HCT116 (cell line): Measurements from ENCODE around the gene ACSL3. TPM values are rescaled to one million over a fixed set of nuclear protein-coding genes. Genes with fewer than 3 reads are reported as not detected.

Experiments
- ATAC-seq: fragments of 200-7000 bp; cut with Tn5 transposase; 2 replicates; pipeline ENCODE4 v1.9.1; 2020; ENCODE audit warnings: mild to moderate bottlenecking, moderate library complexity
- BruUV-seq: library from RNA; stranded (reverse); fragments of 400-500 nt; replicated peaks from 2 replicates; lab custom pipeline; 2021; lab: Mats Ljungman, UMichigan
- CTCF ChIA-PET: fragments of 300-600 bp; sonication (Branson Sonifier 250); formaldehyde crosslinking; loops from one replicate; lab custom pipeline; 2021; ENCODE audit warnings: antibody characterized with exemption; lab: Charles Lee
- POLR2A ChIA-PET: fragments of 300-600, 350-600 bp; sonication (Branson Sonifier 250); formaldehyde crosslinking; loops from one replicate; lab custom pipeline; 2021; ENCODE audit warnings: antibody characterized with exemption; lab: Charles Lee
- RAD21 ChIA-PET, 2 experiments: fragments of 300-600 bp; sonication (Branson Sonifier 250); formaldehyde crosslinking; loops; one replicate each; lab custom pipeline; 2023; ENCODE audit warnings: low total read pairs in 2 of 2; ENCODE audit not compliant: uncharacterized antibody in 2 of 2, unreplicated experiment in 2 of 2, low non-redundant PET in 1 of 2; lab: Charles Lee
- DNase-seq: peaks from one replicate; pipeline ENCODE4 v3.0.0-alpha.2; 2010; ENCODE audit warnings: low read depth, low spot score
- H2AFZ ChIP-seq: fragments of 200-600 bp; shearing (Covaris generic), sonication (generic); 2 replicates; pipeline ENCODE4 v1.6.1; 2017; ENCODE audit warnings: low read depth, mixed run types, mixed read lengths, antibody characterized with exemption, low read length; ENCODE audit not compliant: poor library complexity, severe bottlenecking
- H3K27ac ChIP-seq: 2 replicates; pipeline ENCODE4 v1.5.1; 2012; ENCODE audit warnings: low read depth, low read length
- H3K27me3 ChIP-seq: fragments of 200-600 bp; sonication (generic); 2 replicates; pipeline ENCODE4 v1.6.1; 2016; ENCODE audit warnings: mixed run types, low read length, mixed read lengths; ENCODE audit not compliant: insufficient read depth
- H3K36me3 ChIP-seq, 2 experiments: fragments of 200-500 bp in 1 of 2; fragments of 200-600 bp in 1 of 2; sonication (Bioruptor generic) in 1 of 2; sonication (generic) in 1 of 2; 2 replicates each; pipeline versions ENCODE4 v1.5.1 to v1.6.1; 2014 to 2016; ENCODE audit warnings: low read length in 2 of 2, inconsistent platforms in 1 of 2, mixed read lengths in 1 of 2, mixed run types in 1 of 2; ENCODE audit not compliant: insufficient read depth in 2 of 2, control insufficient read depth in 1 of 2
- H3K4me1 ChIP-seq, 2 experiments: fragments of 200-600 bp in 1 of 2; sonication (generic) in 1 of 2; 2 replicates each; pipeline versions ENCODE4 v1.5.1 to v1.6.1; 2012 to 2017; ENCODE audit warnings: low read length in 2 of 2, inconsistent platforms in 1 of 2, mild to moderate bottlenecking in 1 of 2, mixed read lengths in 1 of 2, mixed run types in 1 of 2, moderate library complexity in 1 of 2; ENCODE audit not compliant: insufficient read depth in 2 of 2, control insufficient read depth in 1 of 2
- H3K4me2 ChIP-seq: fragments of 200-600 bp; sonication (generic); 2 replicates; pipeline ENCODE4 v1.6.1; 2017; ENCODE audit warnings: mixed run types, low read length, mixed read lengths
- H3K4me3 ChIP-seq, 2 experiments: fragments of 200-600 bp in 1 of 2; sonication (generic) in 1 of 2; replicated peaks in 1 of 2; 2 replicates each; pipeline ENCODE4 v1.5.1; 2011 to 2016; ENCODE audit warnings: low read length in 2 of 2, control low read depth in 1 of 2, low read depth in 1 of 2, mild to moderate bottlenecking in 1 of 2, mixed read lengths in 1 of 2, mixed run types in 1 of 2
- H3K79me2 ChIP-seq: fragments of 200-600 bp; sonication (generic); 2 replicates; pipeline ENCODE4 v1.6.1; 2017; ENCODE audit warnings: mild to moderate bottlenecking, mixed run types, low read length, moderate library complexity, mixed read lengths; ENCODE audit not compliant: insufficient read depth
- H3K9ac ChIP-seq: fragments of 200-600 bp; sonication (generic); 2 replicates; pipeline ENCODE4 v1.6.1; 2016; ENCODE audit warnings: low read length, mixed read lengths
- H3K9me2 ChIP-seq: fragments of 200-600 bp; sonication (generic), shearing (Covaris generic); 2 replicates; pipeline ENCODE4 v1.6.1; 2017; ENCODE audit warnings: mixed run types, mild to moderate bottlenecking, moderate library complexity; ENCODE audit not compliant: insufficient read depth
- H3K9me3 ChIP-seq, 2 experiments: fragments of 200-500 bp in 1 of 2; fragments of 200-600 bp in 1 of 2; sonication (Bioruptor generic) in 1 of 2; sonication (generic) in 1 of 2; 2 replicates each; pipeline ENCODE4 v1.6.1; 2014 to 2017; ENCODE audit warnings: low read length in 2 of 2, mixed read lengths in 2 of 2, inconsistent platforms in 1 of 2, low read depth in 1 of 2, mild to moderate bottlenecking in 1 of 2, mixed run types in 1 of 2, moderate library complexity in 1 of 2; ENCODE audit not compliant: control insufficient read depth in 1 of 2, insufficient read depth in 1 of 2
- H4K20me1 ChIP-seq: fragments of 200-600 bp; sonication (generic), shearing (Covaris generic); 2 replicates; pipeline ENCODE4 v1.6.1; 2017; ENCODE audit warnings: mixed run types, mild to moderate bottlenecking, moderate library complexity; ENCODE audit not compliant: insufficient read depth
- EZH2phosphoT487 ChIP-seq: fragments of 200-600 bp; IDR thresholded peaks from 2 replicates; pipeline ENCODE4 v1.6.1; 2018; ENCODE audit warnings: antibody characterized with exemption, borderline replicate concordance
- SIN3A ChIP-seq: IDR thresholded peaks from 2 replicates; pipeline ENCODE4 v1.6.1; 2012; ENCODE audit warnings: low read depth
- intact Hi-C: fragments of 100-400 bp; cut with micrococcal nuclease; formaldehyde crosslinking; loops from 2 replicates; pipeline ENCODE4 v1.10.0; 2022
- total RNA-seq: library from RNA; stranded (reverse); gene quantifications from one replicate; pipeline ENCODE4 v1.2.1, GENCODE V29; 2021; ENCODE audit not compliant: unreplicated experiment

ACSL3 gene
- total RNA-seq, 1 experiment from 2014 or later, result 142 TPM

- no peaks in the 10 kb centered on the region for H3K9me3 ChIP-seq
- TF ChIP-seq EZH2phosphoT487 (no peak), SIN3A (no peak)
- no peaks in the 10 kb centered on the region for H3K36me3 ChIP-seq
- H3K4me1 ChIP-seq, result no peaks in the 10 kb centered on the region
- RAD21 ChIA-PET, result no interaction called here
- BruUV-seq, result no TSS peak
- CTCF ChIA-PET, result no interaction called here
- DNase-seq, result no peak
- H3K27me3 ChIP-seq, result no peaks in the 10 kb centered on the region
- H4K20me1 ChIP-seq, result no peaks in the 10 kb centered on the region
- H3K9ac ChIP-seq, result no peak overlapping the region
- no peaks in the 10 kb centered on the region for H3K79me2 ChIP-seq
- POLR2A ChIA-PET, result no interaction called here
- no peak overlapping the region for H3K4me2 ChIP-seq
- no peak overlapping the region for H2AFZ ChIP-seq
- H3K9me2 ChIP-seq, result no peaks in the 10 kb centered on the region
- no peak overlapping the region for H3K27ac ChIP-seq
- H3K4me3 ChIP-seq, result no peak overlapping the region
- ATAC-seq, result no peak
- intact Hi-C loops, result no loop called here
These were observed 131.3 kb downstream of the ACSL3 start for GRCh38 chr2:222992137-222992536.

Other genes starting within 250 kb of the ACSL3 start
- 50.7 TPM for gene FARSB, start 204.9 kb upstream of the ACSL3 start, total RNA-seq
- 0.22 TPM for gene MOGAT1, start 189.4 kb upstream of the ACSL3 start, total RNA-seq
- not detected for gene KCNE4, start 191.2 kb downstream of the ACSL3 start, total RNA-seq